ENCODE data around the gene NRN1. TPM values are rescaled to one million over a fixed set of nuclear protein-coding genes. Genes with fewer than 3 reads are reported as not detected.
"Not testable (repeated sequence)": the region's sequence is repeated elsewhere in the genome, so short reads cannot be mapped to it uniquely, and the experiment has no call there.

The NRN1 gene
- total RNA-seq, 2 experiments from 2014 or later: 1.00 to 1.3 TPM

DNA sequence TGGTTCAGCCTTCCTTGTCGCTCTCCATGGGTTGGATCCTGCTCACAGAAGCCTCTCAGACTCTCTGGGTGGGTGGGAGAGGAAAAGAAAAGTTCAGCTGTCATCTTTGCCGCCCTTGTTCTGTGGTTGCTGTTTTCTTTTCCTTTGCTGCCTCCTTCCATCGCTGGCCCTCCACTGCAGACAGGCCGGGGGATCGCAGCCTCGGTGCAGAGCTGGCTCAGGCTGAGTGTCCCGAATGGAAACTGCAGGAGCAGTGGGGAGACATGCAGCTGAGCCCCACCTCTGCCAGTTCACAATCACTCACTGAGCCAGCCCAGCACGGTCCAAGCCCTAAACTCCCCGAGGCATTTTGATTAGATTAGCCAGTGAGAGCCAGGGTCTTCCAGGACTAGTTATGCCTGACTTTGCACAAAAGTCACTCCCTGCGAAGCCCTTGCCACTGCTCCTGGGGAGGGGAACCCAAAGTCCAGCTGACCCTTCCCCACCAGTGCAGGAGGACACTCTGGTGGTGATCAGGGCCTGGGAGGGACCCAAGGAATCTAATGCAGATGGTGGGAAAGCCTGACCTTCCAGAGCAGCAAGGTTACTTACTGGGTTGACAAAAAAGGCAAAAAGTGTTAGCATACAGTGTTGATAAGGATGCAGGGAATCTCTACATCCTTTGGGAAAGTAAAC lies 14.0 kb downstream of the NRN1 start:
- peaks cover 3% of the 10 kb centered on the region for H3K36me3 Mint-ChIP-seq
- POLR2A ChIA-PET: no interaction called here
- intact Hi-C loops (cut with micrococcal nuclease): no loop called here
- no peaks in the 10 kb centered on the region for H3K9me3 Mint-ChIP-seq
- H3K27ac Mint-ChIP-seq: no peak overlapping the region
- peaks cover 62% of the 10 kb centered on the region for H3K27me3 Mint-ChIP-seq
- CTCF ChIA-PET: no interaction called here
- DNase-seq: no peak
- H3K4me3 Mint-ChIP-seq: no peak overlapping the region
- H3K4me1 Mint-ChIP-seq (ENCODE audit: low read depth): peaks cover 26% of the 10 kb centered on the region

DNA sequence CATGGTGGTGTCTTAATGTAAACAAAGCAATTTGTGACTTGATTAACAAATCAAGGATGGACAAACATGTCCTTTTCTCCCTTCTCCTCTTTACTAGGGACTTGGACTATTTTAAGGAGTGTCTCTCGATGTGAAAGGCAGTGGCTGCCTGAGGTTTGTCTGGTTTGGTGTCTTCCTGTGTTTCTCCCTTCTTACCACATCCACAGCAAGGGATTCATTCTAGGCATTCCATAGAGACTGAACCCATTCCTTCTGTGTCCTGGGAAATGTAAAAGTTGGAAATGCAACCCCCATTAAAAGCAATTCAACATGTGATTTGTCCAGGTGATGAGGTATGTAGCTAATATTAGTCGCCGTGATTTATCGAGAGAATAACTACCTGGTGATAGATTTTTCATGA lies 15.9 kb downstream of the NRN1 start:
- no peak overlapping the region for H3K27ac Mint-ChIP-seq
- DNase-seq: no peak
- peaks cover 48% of the 10 kb centered on the region for H3K27me3 Mint-ChIP-seq
- peaks cover 3% of the 10 kb centered on the region for H3K36me3 Mint-ChIP-seq
- intact Hi-C loops (cut with micrococcal nuclease): no loop called here
- H3K9me3 Mint-ChIP-seq: no peaks in the 10 kb centered on the region
- H3K4me3 Mint-ChIP-seq: no peak overlapping the region
- POLR2A ChIA-PET: no interaction called here
- H3K4me1 Mint-ChIP-seq (ENCODE audit: low read depth): peaks cover 18% of the 10 kb centered on the region
- CTCF ChIA-PET: no interaction called here

DNA sequence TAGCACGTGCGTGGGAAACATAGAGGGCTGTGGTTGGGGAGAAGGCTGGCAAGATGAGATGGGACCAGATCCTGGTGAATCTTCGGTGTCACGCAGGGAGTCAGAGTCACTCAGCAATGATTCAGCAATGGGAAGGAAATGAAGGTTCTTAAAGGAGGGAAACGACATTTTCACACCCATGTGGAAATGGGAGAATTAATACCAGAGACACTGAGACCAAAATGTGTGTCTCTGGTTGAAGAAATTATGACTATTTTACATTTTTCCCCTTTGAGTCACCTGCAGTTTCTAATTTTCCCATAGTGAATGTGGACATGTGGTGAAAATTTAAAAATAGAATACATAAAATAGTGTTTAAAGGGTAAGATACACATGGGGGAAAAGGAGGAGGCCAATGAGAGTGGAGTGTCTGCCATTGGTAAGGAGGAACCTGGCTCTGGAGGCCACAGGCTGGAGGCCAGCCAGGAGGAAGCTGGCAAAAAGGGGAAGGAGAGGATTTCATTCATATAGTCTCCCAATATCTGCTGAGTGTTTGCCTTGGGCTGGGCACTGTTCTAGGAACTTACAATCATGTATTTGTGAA lies 17.5 kb downstream of the NRN1 start:
- POLR2A ChIA-PET: no interaction called here
- Mint-ChIP-seq H3K27me3 (peaks cover 33% of the 10 kb centered on the region), H3K4me3 (no peak overlapping the region), H3K36me3 (peaks cover 2% of the 10 kb centered on the region), H3K4me1 (ENCODE audit: low read depth) (peaks cover 7% of the 10 kb centered on the region), H3K9me3 (no peaks in the 10 kb centered on the region), H3K27ac (no peak overlapping the region)
- no peak for DNase-seq
- intact Hi-C loops (cut with micrococcal nuclease): no loop called here
- CTCF ChIA-PET: no interaction called here

DNA sequence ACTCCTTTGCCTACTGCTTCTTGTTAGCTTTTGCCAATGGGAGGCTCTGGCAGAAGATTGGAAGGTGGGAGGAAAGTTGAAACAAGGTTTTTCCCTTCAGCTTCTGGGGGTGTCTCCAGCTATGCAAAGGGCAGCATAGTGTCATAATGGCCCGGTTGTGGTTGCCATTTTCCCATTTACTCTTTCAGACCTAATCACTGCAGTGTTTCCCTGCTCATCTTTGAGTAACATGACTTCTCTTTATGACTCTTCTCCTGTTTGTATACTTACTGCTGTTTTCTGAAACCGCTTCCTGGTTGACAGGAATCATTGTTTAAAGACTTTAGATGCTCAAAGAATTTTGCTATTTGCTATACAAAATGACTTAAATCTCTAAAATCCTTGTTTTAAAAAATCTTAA lies 19.9 kb downstream of the NRN1 start:
- H3K27me3 Mint-ChIP-seq: peaks cover 17% of the 10 kb centered on the region
- ChIA-PET POLR2A (no interaction called here), CTCF (interaction anchor here (0.8 to 1.3 kb wide), 3 partner anchors 8 to 560 kb away, joined by 3 to 5 read pairs (median 4); no protein-coding TSS in a partner anchor)
- peaks cover 13% of the 10 kb centered on the region for H3K4me1 Mint-ChIP-seq (ENCODE audit: low read depth)
- H3K36me3 Mint-ChIP-seq: no peaks in the 10 kb centered on the region
- DNase-seq: peak; percentile 47
- no peaks in the 10 kb centered on the region for H3K9me3 Mint-ChIP-seq
- no peak overlapping the region for H3K27ac Mint-ChIP-seq
- H3K4me3 Mint-ChIP-seq: no peak overlapping the region
- intact Hi-C loops (cut with micrococcal nuclease): no loop called here

DNA sequence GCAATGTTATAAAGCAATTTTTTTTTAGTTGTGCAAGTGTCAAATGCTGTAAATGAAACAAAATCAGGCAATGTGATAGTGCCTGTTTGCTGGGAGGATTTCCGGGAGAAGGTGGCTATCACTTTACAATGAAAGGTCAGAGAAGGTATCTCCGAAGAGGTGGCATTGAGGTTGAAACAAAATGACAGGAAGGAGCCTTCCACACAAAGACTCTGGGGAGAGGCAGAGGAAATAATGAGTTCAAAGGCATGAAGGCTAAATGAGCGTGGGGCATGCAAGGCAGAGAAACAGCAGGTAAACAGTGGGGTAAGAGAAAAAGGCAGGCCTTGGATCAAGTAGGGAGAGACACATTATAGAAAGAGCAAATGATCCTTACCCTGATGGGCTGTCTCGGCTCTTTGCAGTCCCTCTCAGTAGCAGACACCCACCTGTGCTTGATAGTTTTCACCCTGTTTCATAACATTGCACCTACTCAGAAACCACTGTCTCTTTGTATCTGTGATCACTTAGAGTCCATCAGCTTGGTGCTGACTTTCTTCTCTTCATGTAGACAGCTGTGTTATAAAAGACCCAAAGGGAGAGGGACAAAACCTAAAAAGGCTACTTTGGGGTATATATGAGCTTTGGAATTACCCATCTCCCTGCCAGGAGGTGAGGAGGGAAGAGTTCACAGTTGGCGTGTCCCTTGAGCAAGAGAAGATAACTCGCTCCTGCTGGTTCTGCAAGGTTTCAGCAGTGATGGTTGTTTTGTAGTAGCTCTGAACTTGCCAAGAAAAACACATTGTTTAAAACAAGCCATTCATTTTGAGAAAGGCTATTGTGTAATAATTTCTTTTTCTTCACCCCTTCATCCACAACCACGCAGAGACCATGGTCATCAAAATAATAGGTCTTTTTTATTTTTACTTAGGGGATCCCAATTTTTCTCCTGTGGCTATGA lies 22.3 kb downstream of the NRN1 start:
- peaks cover 20% of the 10 kb centered on the region for H3K4me1 Mint-ChIP-seq (ENCODE audit: low read depth)
- no peaks in the 10 kb centered on the region for H3K36me3 Mint-ChIP-seq
- ChIA-PET CTCF (no interaction called here), POLR2A (no interaction called here)
- intact Hi-C loops (cut with micrococcal nuclease): no loop called here
- H3K9me3 Mint-ChIP-seq: no peaks in the 10 kb centered on the region
- H3K4me3 Mint-ChIP-seq: no peak overlapping the region
- H3K27ac Mint-ChIP-seq: no peak overlapping the region
- peaks cover 11% of the 10 kb centered on the region for H3K27me3 Mint-ChIP-seq
- DNase-seq: no peak

DNA sequence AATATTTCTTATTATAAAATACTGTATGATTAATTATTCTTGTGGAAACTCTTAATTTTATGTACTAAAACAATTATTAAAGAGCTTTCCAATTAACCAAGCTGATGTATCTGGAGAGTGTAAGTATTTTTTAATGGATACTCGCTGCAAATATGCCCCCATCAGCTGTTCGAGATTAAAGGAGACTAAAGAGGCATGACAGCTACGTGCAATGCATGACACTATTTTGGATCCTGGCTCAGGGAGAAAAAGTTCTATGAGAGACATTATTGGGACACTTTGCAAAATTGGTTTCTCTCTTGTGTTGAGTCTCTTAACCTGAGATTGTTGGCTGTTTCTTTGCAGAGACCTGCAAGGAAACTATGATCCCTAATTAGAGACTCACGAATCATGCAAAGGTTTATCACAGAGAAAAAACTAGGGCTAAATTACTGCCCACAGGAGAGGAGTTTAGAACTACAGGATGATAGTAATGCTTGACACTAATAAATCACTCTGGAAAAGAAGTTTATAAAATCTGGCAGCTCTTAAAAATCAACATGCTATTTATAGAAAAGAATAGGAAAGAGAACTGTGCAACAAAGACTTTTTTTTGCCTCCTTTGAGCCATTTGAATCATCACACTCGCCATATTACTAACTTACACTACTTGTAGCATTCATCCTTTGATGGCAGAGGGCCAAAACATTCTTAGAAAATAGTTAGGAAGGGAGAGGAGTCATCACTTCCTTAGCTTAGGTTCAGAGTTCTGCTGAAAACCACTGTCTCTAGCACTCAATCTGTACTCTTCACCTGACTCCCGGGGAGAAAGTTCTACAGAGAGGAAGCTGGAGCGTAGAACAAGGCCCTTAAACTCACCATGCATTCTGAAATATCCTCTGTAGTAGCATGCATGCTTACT lies 25.3 kb downstream of the NRN1 start:
- no peak for DNase-seq
- intact Hi-C loops (cut with micrococcal nuclease): no loop called here
- Mint-ChIP-seq H3K4me1 (ENCODE audit: low read depth) (peaks cover 16% of the 10 kb centered on the region), H3K27me3 (peaks cover 5% of the 10 kb centered on the region), H3K9me3 (no peaks in the 10 kb centered on the region), H3K27ac (no peak overlapping the region), H3K36me3 (no peaks in the 10 kb centered on the region), H3K4me3 (no peak overlapping the region)
- ChIA-PET POLR2A (interaction anchor here (1.0 kb wide), 1 partner anchor 534 kb away, joined by 4 read pairs; no protein-coding TSS in a partner anchor), CTCF (no interaction called here)

DNA sequence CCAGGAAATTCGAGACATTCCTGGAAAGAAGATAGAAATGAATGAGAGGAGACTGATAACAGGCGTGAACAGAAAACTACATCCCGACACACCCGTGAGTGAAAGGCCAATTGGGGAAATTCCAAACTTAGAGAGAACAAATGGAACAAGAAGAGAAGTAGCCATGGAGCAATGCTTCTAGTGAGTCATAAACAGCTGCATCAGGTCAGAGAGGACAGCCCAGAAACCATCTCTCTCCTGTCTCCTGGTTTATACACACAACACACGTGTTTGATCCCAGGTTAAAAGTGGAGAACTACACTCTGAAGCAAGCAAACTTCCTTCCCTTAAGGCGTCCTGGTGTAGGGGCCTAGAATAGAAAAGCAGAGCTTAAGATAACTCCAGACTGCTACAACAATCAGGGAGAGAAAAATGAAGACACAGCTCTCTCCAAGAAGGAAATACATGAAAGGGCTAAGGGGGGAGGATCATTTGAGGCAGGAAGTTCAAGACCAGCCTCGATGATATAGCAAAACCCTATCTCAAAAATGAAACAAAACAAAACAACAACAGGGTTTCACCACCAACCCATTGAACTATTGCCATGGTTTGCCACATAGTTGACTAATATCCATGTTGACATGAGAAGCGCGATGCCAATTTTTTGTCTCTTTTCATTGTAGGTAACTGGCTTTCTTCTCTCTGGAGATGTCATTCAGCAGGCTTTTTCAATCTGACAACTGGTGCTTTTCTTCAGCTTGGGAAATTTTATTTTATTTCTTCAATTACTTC lies 26.9 kb downstream of the NRN1 start:
- no peaks in the 10 kb centered on the region for H3K9me3 Mint-ChIP-seq
- intact Hi-C loops (cut with micrococcal nuclease): no loop called here
- no peaks in the 10 kb centered on the region for H3K36me3 Mint-ChIP-seq
- no peak overlapping the region for H3K4me3 Mint-ChIP-seq
- peaks cover 5% of the 10 kb centered on the region for H3K27me3 Mint-ChIP-seq
- no peak overlapping the region for H3K27ac Mint-ChIP-seq
- ChIA-PET POLR2A (no interaction called here), CTCF (interaction anchor here (0.6 kb wide), 1 partner anchor 19 kb away, joined by 3 read pairs; no protein-coding TSS in a partner anchor)
- H3K4me1 Mint-ChIP-seq (ENCODE audit: low read depth): peaks cover 16% of the 10 kb centered on the region
- DNase-seq: no peak

DNA sequence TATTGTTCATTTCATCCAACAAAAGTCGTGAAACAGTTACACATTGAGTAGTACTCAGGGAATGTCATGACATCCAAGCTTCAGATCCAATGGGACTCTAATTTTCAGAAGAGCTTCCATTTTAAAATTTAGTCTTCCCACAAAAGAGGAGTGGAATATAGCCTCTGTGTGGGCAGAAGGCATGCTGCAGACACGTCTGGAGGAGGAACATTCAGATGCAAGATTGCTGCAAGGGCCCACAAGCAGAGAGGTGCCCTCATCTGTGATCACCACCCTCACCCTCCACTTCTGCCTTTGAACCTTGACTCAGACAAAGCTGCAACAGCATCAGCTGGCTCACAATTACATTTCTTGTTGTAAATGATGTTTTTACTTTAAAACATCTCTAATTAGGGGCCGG lies 29.9 kb downstream of the NRN1 start:
- intact Hi-C loops (cut with micrococcal nuclease): no loop called here
- Mint-ChIP-seq H3K27ac (no peak overlapping the region), H3K4me1 (ENCODE audit: low read depth) (peaks cover 7% of the 10 kb centered on the region), H3K9me3 (no peaks in the 10 kb centered on the region), H3K27me3 (peaks cover 10% of the 10 kb centered on the region), H3K4me3 (no peak overlapping the region), H3K36me3 (no peaks in the 10 kb centered on the region)
- ChIA-PET POLR2A (no interaction called here), CTCF (no interaction called here)
- no peak for DNase-seq

DNA sequence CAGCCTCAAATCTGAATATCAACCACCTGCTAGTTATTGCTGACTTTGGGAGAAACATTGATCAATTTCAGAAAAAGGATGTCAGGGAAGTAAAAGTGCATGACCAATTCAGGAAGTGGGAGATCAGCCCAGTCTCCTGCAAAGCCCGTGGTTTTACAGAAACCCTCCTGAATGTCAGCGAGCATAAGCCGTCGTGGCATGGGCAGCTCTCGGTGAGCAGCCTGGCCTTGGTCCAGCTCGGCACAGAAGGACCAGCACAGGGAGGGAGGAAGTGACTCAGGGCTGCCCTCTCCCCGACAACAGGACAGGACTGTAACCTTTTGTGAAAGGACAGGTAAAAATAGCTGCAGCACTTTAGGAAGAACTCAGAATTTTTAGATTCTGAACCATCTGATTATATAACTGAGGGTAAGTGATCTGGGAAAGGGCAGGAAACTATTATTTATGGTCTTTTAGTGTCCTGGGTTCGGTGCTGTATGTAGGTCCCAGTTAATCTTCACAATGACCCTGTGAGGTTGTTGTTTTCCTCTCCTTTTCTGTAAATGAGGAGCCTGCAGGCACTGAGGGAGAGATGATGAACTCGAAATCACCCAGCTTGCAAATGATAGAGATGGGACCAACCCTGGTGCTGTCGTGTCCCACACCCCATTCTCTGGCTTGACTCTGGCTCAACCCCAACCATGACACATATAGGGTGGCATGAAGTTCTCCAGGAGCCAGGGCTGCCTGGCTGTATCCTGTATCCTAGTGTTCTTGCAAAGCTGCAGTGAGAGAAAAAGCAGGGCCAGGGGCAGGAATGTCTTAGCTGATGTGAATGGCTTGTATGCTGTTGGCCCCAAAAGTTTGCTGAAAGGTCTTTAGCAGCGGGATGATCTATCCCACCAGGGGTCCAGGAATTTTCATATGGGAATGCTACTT lies 37.6 kb downstream of the NRN1 start:
- Mint-ChIP-seq H3K36me3 (no peaks in the 10 kb centered on the region), H3K4me1 (ENCODE audit: low read depth) (peaks cover 1% of the 10 kb centered on the region), H3K9me3 (no peaks in the 10 kb centered on the region), H3K4me3 (no peak overlapping the region), H3K27ac (no peak overlapping the region), H3K27me3 (peaks cover 6% of the 10 kb centered on the region)
- intact Hi-C loops (cut with micrococcal nuclease): no loop called here
- CTCF ChIA-PET: no interaction called here
- POLR2A ChIA-PET: interaction anchor here (0.5 kb wide), 1 partner anchor 228 kb away, joined by 3 read pairs; no protein-coding TSS in a partner anchor
- no peak for DNase-seq

DNA sequence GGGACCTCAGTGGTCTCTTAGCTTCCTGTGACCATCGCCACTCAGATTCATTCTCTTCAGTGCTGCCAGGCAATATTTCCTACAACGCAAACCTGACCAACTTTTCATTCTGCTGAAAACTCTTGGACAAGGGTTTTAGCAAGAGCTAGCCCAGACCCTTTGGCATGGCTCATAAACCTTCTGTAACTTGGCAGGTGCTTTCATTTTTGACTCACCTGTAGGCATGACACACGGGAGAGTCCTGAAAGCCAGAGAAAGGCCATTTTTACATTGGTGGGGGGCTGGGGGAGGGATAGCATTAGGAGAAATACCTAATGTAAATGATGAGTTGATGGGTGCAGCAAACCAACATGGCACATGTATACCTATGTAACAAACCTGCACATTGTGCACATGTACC lies 38.7 kb downstream of the NRN1 start:
- H3K9me3 Mint-ChIP-seq; H3K36me3 Mint-ChIP-seq; H3K27me3 Mint-ChIP-seq; DNase-seq; CTCF ChIA-PET; intact Hi-C loops (cut with micrococcal nuclease); H3K4me1 Mint-ChIP-seq (ENCODE audit: low read depth); POLR2A ChIA-PET; H3K4me3 Mint-ChIP-seq; H3K27ac Mint-ChIP-seq: not testable (repeated sequence)

DNA sequence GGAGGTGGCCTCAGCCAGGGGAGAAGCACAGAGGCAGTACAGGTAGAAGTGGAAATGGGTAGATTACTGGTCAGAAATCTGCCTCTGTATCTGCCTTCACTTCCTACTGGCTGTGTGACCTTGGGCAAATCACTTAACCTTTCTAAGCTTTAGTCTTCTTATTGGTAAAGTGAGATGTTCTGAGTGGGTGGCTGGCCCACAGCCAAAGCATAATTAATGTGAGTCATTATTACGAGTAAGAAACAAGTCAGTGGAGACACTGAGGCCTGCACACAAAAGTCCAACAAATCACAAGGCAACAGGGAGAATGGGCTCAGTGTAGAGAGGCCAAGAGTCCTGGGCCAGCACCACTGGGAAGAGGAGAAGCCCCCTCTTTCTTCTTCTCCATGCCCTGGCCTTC lies 39.1 kb downstream of the NRN1 start:
- intact Hi-C loops (cut with micrococcal nuclease): no loop called here
- peaks cover 2% of the 10 kb centered on the region for H3K27me3 Mint-ChIP-seq
- H3K27ac Mint-ChIP-seq: no peak overlapping the region
- POLR2A ChIA-PET: no interaction called here
- CTCF ChIA-PET: no interaction called here
- peaks cover 1% of the 10 kb centered on the region for H3K4me1 Mint-ChIP-seq (ENCODE audit: low read depth)
- H3K4me3 Mint-ChIP-seq: no peak overlapping the region
- no peak for DNase-seq
- no peaks in the 10 kb centered on the region for H3K36me3 Mint-ChIP-seq
- H3K9me3 Mint-ChIP-seq: no peaks in the 10 kb centered on the region
